Activated naive CD4-positive, alpha-beta T cell treated with Interleukin-2 at 50 U/mL for 16 hours (primary cell): ENCODE data around the gene RGL4.
"Not testable (repeated sequence)": the region's sequence is repeated elsewhere in the genome, so short reads cannot be mapped to it uniquely, and the experiment has no call there.

ENCODE experiments used
- DNase-seq: peaks from one replicate; pipeline ENCODE4 v3.0.0-alpha.2; 2020

Gene RGL4

GRCh38 chr22:23690713-23691112 is at the start of gene RGL4:
RGL4 (plus strand) TSS chr22:23691013; CDS start chr22:23692031, 1,018 bp downstream.
- no peak for DNase-seq

DNA sequence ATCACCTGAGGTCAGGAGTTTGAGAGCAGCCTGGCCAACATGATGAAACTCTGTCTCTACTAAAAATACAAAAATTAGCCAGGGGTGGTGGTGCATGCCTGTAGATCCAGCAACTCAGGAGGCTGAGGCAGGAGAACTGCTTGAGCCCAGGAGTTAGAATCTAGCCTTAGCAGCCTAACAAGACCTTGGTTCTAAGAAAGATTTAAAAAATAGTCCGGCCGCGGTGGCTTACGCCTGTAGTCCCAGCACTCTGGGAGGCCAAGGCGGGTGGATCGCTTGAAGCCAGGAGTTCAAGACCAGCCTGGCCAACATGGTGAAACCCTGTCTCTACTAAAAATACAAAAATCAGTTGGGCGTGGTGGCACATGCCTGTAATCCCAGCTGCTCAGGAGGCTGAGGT is 44.3 kb upstream of the RGL4 start:
- not testable (repeated sequence) for DNase-seq

- DNase-seq: no peak
These were observed 41.7 kb upstream of the RGL4 start for GRCh38 chr22:23649071-23649501.

GRCh38 chr22:23651676-23652075 is 39.1 kb upstream of the RGL4 start:
- no peak for DNase-seq

GRCh38 chr22:23652286-23652685 is 38.5 kb upstream of the RGL4 start:
- DNase-seq: no peak

DNA sequence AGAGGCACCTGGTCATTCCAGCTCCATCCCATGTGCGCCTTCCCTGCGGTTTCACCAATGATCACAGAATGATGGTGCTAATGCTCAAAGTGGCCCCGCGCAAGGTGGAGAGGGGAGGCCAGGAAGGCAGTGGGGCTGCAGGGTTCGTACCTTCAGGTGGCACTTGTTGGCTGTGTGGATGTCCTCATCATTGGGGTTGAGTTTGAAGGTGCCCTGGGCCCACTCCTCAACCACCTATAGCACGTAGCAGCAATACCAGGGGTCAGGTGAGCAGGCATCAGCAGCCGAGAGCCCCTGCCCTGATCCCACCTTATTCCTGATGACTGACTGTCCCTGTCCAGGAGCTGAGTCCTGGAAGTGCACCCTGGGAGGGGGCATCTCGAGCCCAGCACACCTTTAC is 38.1 kb upstream of the RGL4 start:
- DNase-seq: no peak

GRCh38 chr22:23655891-23656475 is 34.8 kb upstream of the RGL4 start:
- DNase-seq: no peak

- DNase-seq: no peak
These were observed 33.1 kb upstream of the RGL4 start for GRCh38 chr22:23657727-23658126.

DNA sequence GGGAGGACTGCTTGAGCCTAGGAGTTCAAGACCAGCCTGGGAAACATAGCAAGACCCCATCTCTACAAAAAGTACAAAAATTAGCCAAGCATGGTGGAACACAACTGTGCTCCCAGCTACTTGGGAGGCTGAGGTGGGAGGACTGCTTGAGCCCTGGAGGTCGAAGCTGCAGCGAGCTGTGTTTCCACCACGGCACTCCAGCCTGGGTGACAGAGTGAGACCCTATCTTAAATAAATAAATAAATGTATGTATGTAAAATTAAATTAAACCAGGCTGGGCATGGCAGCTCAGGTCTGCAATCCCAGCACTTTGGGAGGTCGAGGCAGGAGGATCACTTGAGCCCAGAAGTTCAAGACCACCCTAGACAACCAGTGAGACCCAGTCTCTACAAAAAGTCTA is 30.4 kb upstream of the RGL4 start:
- DNase-seq: not testable (repeated sequence)

DNA sequence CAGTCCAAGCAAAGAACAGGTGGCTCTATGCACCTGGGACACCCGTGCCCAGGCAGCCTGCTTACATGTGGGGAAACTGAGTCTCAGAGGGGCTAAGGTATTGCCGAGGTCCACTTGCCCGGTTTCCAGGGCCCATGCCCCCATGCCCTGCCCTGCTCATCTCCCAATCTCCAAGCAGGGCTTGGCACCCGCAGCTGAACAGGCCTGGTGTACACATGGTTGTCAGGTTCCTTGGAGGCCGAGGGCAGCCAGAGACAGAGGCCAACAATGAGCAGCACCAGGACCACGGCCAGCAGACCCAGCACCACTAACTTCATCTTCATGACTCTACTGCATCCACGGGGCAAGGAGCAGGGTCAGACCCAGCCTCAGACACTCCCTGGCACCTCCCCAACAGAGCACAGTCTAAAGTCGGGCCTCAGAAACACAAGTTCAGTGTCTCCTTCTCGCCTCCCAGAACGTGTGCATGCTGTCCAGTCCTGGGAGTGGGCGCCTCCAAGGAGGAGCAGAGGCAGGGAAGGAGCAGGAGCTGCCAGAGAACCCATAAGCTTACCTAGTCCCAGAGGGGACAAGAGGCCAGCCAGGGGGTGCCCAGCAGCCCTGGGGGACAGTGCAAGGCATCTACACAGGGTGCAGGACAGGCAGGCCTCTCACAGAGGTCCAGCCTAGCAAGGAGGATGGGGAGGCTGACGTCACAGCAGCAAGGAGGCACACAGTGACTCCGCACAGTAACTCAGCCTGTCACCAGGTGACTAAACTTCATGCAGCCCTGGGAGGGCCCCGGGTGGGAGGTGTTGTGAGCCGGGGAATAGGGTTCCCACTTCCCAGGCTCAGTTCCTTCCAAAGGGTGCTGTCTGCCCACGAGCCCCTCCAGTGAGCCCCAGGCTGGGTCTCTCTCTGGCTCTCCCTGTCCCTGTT is 20.2 kb upstream of the RGL4 start:
- DNase-seq: no peak

DNA sequence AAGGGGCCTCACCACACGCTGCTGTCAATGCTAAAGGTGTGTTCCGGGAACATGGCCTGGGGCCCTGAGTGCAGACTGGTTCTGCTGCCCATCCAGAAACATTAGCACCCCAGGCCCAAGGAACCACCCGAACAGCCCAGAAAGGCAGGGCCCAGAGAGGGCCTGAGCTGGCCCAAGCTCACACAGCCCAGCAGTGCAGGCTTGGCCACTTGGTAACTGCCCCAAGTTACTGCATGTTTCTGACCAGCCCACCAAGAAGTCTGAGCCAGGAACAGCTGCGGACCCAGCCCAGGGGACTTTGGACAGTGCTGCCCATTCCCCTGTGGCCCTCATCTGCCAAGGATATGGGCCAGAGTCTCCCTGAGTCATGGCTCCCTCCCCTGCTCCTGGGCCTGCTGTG is 19.4 kb upstream of the RGL4 start:
- not testable (repeated sequence) for DNase-seq

DNA sequence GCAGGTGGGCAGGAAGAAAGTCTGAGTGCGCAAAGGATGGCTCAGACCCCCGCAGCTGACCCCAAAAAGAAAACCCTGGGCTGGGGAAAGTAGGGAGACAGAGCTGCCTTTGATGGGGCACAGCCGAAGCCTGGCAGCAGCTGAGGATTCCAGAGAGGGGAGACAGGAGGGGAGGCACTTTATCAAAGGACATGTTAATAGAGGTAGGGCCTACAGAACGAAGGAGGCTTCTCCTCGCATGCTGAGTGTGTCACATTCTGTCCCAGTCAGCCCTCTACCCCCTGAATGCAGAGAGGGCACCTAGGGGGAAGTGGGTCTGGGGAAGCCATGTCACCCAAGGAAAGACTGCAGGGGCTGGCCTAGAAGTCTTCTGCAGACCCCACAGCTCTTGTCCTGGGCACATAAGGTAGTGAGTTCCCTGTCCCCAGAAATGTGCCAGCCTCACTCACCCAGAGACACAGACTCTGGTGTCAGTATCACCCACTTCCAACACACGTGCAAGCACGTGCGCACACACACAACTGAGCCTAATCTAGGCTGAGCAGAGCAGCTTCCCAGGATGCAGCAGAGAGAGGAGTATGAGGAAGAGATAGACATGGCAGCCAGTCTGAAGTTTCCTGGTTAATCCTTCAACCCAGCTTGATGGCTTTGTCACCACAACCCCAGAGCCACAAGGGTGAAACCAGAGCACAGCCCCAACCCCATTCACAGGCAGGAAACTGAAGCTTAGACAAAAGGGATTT is 18.3 kb upstream of the RGL4 start:
- DNase-seq: not testable (repeated sequence)

- DNase-seq: no peak
These were observed 17.7 kb upstream of the RGL4 start for GRCh38 chr22:23673050-23673620.

DNA sequence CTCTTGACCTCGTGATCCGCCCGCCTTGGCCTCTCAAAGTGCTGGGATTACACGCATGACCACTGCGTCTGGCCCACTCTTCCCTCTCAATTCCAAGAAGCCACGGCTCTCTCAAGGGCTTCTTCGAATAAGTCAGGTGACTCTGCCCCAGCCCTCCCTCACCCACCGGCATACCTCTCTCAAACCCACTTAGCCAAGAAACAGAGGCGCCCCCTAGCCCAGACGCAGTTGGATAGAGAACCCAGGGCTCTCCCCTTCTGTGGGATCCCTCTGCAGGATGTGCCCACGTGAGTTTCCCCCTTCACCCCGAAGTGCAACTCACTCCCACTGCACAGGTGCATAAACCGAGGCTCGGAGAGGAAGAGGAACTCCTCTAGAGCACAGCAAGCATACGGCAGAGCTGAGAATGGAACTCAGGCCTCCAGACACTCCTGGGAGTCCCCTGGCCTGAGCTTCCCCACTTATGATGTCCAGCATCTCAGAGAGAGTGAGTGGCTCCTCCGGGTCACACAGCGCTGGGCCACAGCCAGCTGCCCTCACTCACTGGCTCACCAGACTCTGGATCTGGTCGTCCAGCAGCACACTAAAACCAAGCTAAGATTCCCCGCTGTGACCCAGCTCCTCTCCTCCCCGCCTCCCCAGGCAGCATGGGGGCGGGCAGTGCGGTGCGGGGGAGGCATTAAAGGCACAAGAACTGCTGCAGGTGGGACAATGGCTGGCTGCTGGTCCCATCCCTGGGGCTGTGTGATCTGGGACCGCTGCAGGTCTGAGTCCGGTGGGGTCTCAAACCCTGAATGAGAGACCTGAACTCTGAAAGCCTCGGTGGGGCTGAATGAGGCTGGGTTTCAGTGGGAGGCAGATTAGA is 16.8 kb upstream of the RGL4 start:
- no peak for DNase-seq

DNA sequence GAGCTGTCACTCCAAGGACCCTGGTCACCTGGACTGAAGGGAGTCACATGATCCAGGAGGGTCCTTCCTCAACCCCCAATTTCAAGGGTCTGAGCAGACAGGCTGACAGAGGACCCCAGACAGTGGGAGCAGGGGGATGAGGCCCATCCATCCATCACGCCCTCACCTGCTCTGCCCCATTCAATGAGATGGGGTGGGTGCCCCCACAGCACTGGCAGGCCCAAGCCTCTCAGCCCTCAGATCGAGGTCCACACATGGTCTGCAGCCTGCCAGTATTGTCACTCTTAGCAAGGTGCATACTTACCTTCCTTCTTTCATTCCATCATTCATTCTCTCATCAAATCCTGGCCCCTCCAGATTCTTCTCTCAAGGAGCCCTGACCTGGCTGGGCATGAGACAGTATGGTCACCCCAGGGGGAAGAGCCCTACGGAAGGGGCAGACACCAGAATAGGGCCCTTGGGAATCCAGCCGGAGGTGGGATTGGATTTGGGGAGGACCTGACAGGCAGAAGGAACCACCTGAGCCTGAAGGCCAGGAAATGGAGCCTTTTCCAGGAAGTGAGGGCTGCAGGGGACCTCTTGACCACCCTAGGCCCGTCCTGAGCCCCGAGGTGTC is 15.8 kb upstream of the RGL4 start:
- DNase-seq: not testable (repeated sequence)

GRCh38 chr22:23675502-23676415 is 15.1 kb upstream of the RGL4 start:
- DNase-seq: no peak

DNA sequence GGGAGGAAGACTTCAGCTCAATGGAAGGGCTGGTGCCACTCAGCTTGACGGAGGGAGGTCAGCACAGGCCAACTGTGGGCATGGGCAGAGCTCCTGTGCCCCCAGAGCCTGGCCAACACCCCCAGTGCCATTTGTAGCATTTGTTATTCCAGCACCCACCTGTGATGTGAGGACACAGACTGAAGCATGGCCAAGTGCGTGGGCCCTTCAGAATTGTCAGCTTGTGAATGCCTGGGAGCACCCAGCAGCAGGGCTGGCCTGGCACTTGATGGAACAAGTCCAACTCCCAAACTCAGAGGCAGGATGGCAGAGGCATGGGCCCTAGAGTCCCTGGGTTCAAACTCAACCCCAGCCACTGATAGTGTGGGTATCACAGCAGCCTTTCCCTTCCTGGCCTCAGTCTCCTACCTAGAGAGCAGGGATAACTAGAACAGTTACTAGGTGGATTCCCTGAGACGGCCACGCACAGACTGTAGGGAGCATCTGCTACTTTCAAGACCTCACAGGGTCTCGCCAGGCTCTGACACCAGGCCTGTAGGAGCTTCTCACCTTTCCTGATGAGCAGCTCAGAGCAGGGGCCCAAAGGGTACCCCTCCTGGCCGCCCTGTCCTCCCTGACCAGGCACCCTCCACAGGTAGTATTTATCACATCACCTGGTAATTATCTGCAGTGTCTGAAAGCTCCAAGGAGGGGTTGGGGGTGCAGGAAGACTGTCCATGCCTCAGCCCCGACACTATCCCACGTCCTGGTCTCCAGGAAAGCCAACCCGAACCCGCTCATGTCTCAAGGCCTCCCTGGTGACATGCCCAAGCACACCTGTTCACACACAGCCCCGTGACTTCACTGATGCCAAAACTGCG is 13.7 kb upstream of the RGL4 start:
- not testable (repeated sequence) for DNase-seq

DNA sequence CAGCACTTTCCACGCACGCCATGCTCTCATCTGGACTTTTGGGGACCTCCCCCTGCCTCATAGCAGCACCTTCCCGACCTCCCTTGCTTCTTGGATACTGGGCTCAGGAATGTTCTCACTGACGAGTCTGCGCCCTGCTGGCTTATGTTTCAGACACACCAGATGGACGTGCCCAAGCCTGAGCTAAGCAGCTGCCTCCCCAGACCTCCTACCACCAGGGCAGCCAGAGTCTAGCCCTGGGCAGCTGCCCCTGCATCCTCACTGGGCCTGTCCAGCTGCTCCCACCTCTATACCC is 13.2 kb upstream of the RGL4 start:
- no peak for DNase-seq

- DNase-seq: no peak
These were observed 12.7 kb upstream of the RGL4 start for GRCh38 chr22:23678133-23678532.
